ENCODE results near the gene EAF1. TPM values are rescaled to one million over a fixed set of nuclear protein-coding genes. Genes with fewer than 3 reads are reported as not detected.
"Not testable (repeated sequence)": the region's sequence is repeated elsewhere in the genome, so short reads cannot be mapped to it uniquely, and the experiment has no call there.

Gene EAF1
- total RNA-seq, 3 donors from 2014 or later, result 15.6 to 23.4 (median 21.3) TPM

- Histone ChIP-seq H3K4me1 (ENCODE audit: low read depth) (peaks cover 4% of the 10 kb centered on the region), H3K4me3 (no peak overlapping the region), H3K36me3 (ENCODE audit: low read depth) (no peaks in the 10 kb centered on the region), H3K9me3 (no peaks in the 10 kb centered on the region)
- no peak for DNase-seq
- no peak for ATAC-seq
- TF ChIP-seq CTCF (IDR thresholded peaks at IDR 0.05), result no peak
- intact Hi-C loops (cut with DNase I, micrococcal nuclease), result no loop called here
These were observed 28.9 kb downstream of the EAF1 start for GRCh38 chr3:15456321-15456720.

GRCh38 chr3:15456915-15457314 lies 29.5 kb downstream of the EAF1 start:
- H3K36me3 ChIP-seq (ENCODE audit: low read depth); ATAC-seq; H3K9me3 ChIP-seq; H3K4me3 ChIP-seq; intact Hi-C loops (cut with DNase I, micrococcal nuclease); H3K4me1 ChIP-seq (ENCODE audit: low read depth); DNase-seq: not testable (repeated sequence)

- no peaks in the 10 kb centered on the region for H3K9me3 ChIP-seq
- no peak for DNase-seq
- H3K4me1 ChIP-seq (ENCODE audit: low read depth), result peaks cover 4% of the 10 kb centered on the region
- intact Hi-C loops (cut with DNase I, micrococcal nuclease), result no loop called here
- no peak overlapping the region for H3K4me3 ChIP-seq
- no peak for ATAC-seq
- H3K36me3 ChIP-seq (ENCODE audit: low read depth), result no peaks in the 10 kb centered on the region
- TF ChIP-seq CTCF (IDR thresholded peaks at IDR 0.05), result no peak
These were observed 30.9 kb downstream of the EAF1 start for GRCh38 chr3:15458212-15458780.

GRCh38 chr3:15460891-15461531 lies 33.6 kb downstream of the EAF1 start:
- no peak for TF ChIP-seq CTCF (IDR thresholded peaks at IDR 0.05)
- intact Hi-C loops (cut with DNase I, micrococcal nuclease), result no loop called here
- no peaks in the 10 kb centered on the region for H3K9me3 ChIP-seq
- H3K4me3 ChIP-seq, result no peak overlapping the region
- no peak for ATAC-seq
- DNase-seq, result no peak
- no peaks in the 10 kb centered on the region for H3K36me3 ChIP-seq (ENCODE audit: low read depth)
- peaks cover 4% of the 10 kb centered on the region for H3K4me1 ChIP-seq (ENCODE audit: low read depth)

- Histone ChIP-seq H3K9me3 (no peaks in the 10 kb centered on the region), H3K36me3 (ENCODE audit: low read depth) (no peaks in the 10 kb centered on the region), H3K4me3 (no peak overlapping the region), H3K4me1 (ENCODE audit: low read depth) (peaks cover 4% of the 10 kb centered on the region)
- DNase-seq (no peak), ATAC-seq (no peak)
- TF ChIP-seq CTCF (IDR thresholded peaks at IDR 0.05), result no peak
- intact Hi-C loops (cut with DNase I, micrococcal nuclease), result no loop called here
These were observed 35.1 kb downstream of the EAF1 start for GRCh38 chr3:15462451-15462850.

GRCh38 chr3:15465876-15466585 lies 38.6 kb downstream of the EAF1 start:
- Histone ChIP-seq H3K9me3 (no peaks in the 10 kb centered on the region), H3K36me3 (ENCODE audit: low read depth) (no peaks in the 10 kb centered on the region), H3K4me3 (no peak overlapping the region), H3K4me1 (ENCODE audit: low read depth) (no peaks in the 10 kb centered on the region)
- intact Hi-C loops (cut with DNase I, micrococcal nuclease), result no loop called here
- ATAC-seq, result no peak
- TF ChIP-seq CTCF (IDR thresholded peaks at IDR 0.05), result no peak
- no peak for DNase-seq

All from mucosa of descending colon (tissue), 3 donors.